ENCODE measurements around the gene SLBP.
"Not testable (repeated sequence)": the region's sequence is repeated elsewhere in the genome, so short reads cannot be mapped to it uniquely, and the experiment has no call there.

SLBP gene

DNA sequence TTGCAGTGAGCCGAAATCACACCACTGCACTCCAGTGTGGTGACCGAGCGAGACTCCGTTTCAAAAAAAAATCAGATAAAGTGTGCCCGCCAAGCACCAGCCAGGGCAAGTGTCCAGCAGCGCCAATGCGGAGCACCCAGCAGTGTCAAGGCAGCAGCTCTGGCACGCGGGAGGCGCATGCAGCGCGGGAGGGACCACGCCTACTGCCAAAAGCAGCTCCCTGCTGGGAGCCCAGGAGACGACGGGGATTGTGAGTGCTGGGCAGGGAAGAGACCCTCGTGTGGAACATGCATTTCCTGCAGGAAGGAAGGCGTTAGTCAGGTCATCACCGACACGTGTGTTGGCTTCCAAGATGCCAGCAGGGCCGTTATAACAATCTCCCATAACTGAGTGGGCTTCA is 38.4 kb downstream of the SLBP start:
- H3K27me3 ChIP-seq: no peaks in the 10 kb centered on the region
- H3K4me1 ChIP-seq (ENCODE audit: control insufficient read depth in 1 of 2, insufficient read depth in 1 of 2, low read depth in 1 of 2, low read length in 1 of 2): no peaks in the 10 kb centered on the region
- H3K27ac ChIP-seq: no peak overlapping the region
- H3K9me3 ChIP-seq: no peaks in the 10 kb centered on the region
- TF ChIP-seq, protein P1, sequence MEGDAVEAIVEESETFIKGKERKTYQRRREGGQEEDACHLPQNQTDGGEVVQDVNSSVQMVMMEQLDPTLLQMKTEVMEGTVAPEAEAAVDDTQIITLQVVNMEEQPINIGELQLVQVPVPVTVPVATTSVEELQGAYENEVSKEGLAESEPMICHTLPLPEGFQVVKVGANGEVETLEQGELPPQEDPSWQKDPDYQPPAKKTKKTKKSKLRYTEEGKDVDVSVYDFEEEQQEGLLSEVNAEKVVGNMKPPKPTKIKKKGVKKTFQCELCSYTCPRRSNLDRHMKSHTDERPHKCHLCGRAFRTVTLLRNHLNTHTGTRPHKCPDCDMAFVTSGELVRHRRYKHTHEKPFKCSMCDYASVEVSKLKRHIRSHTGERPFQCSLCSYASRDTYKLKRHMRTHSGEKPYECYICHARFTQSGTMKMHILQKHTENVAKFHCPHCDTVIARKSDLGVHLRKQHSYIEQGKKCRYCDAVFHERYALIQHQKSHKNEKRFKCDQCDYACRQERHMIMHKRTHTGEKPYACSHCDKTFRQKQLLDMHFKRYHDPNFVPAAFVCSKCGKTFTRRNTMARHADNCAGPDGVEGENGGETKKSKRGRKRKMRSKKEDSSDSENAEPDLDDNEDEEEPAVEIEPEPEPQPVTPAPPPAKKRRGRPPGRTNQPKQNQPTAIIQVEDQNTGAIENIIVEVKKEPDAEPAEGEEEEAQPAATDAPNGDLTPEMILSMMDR (IDR thresholded peaks at IDR 0.05): no peak
- H3K4me3 ChIP-seq (ENCODE audit: low read depth in 1 of 2, low read length in 1 of 2): no peak overlapping the region
- H3K36me3 ChIP-seq: no peaks in the 10 kb centered on the region

DNA sequence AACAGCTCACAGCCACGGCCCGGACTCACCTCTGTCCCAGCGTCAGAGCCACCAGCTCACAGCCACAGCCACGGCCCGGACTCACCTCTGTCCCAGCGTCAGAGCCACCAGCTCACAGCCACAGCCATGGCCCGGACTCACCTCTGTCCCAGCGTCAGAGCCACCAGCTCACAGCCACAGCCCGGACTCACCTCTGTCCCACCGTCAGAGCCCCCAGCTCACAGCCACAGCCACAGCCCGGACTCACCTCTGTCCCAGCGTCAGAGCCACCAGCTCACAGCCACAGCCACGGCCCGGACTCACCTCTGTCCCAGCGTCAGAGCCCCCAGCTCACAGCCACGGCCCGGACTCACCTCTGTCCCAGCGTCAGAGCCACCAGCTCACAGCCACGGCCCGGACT is 41.1 kb downstream of the SLBP start:
- H3K4me3 ChIP-seq (ENCODE audit: low read depth in 1 of 2, low read length in 1 of 2); H3K9me3 ChIP-seq; H3K36me3 ChIP-seq: not testable (repeated sequence)

DNA sequence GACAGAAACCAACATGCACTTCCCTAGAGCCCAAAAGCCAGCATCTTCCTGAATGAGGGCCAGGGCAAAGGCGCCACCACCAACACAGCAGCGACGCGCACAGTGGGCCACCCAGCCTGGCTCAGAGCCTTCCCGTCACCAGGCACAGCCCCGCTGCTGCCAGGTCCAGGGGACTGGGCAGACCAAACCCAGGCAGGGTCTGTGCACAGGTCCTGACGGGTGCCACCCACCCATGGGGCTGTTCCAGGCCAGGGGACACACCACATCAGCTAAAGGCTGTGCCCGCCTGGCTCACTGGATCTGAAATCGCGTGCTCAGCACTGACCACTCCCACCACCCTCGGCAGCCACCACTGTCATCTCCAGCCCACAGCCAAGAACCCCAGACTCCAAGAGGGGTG is 41.8 kb downstream of the SLBP start:
- Histone ChIP-seq H3K4me1 (ENCODE audit: control insufficient read depth in 1 of 2, insufficient read depth in 1 of 2, low read depth in 1 of 2, low read length in 1 of 2) (no peaks in the 10 kb centered on the region), H3K4me3 (ENCODE audit: low read depth in 1 of 2, low read length in 1 of 2) (no peak overlapping the region), H3K27me3 (no peaks in the 10 kb centered on the region), H3K27ac (no peak overlapping the region), H3K9me3 (no peaks in the 10 kb centered on the region), H3K36me3 (no peaks in the 10 kb centered on the region)
- TF ChIP-seq, protein P1 (IDR thresholded peaks at IDR 0.05): no peak

More for the DNA sequence above, 41.1 kb downstream of the SLBP start:
- H3K27me3 ChIP-seq; H3K27ac ChIP-seq; H3K4me1 ChIP-seq (ENCODE audit: control insufficient read depth in 1 of 2, insufficient read depth in 1 of 2, low read depth in 1 of 2, low read length in 1 of 2): not testable (repeated sequence)

DNA sequence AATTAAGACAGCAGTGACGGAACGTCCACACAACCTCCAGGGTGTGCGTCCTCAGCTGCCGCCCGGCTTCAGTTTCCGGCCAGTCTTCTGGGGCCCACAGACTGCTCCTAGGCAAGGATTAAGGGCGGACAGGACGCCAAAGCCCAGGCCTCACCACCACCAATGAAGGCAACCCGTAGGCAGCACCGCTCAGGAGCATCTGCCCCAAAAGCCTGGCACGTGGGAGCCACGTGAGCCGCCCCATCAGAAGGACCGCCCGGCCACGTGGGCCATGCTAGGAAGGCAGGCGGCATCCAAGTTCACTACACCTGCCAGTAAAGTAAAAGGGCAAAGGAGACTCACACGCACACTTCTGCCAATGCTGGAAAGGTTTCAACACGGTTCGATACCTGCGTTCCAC is 42.3 kb downstream of the SLBP start:
- H3K27ac ChIP-seq: no peak overlapping the region
- H3K27me3 ChIP-seq: no peaks in the 10 kb centered on the region
- TF ChIP-seq, protein P1 (IDR thresholded peaks at IDR 0.05): no peak
- H3K4me1 ChIP-seq (ENCODE audit: control insufficient read depth in 1 of 2, insufficient read depth in 1 of 2, low read depth in 1 of 2, low read length in 1 of 2): no peaks in the 10 kb centered on the region
- no peaks in the 10 kb centered on the region for H3K9me3 ChIP-seq
- H3K4me3 ChIP-seq (ENCODE audit: low read depth in 1 of 2, low read length in 1 of 2): no peak overlapping the region
- H3K36me3 ChIP-seq: no peaks in the 10 kb centered on the region

DNA sequence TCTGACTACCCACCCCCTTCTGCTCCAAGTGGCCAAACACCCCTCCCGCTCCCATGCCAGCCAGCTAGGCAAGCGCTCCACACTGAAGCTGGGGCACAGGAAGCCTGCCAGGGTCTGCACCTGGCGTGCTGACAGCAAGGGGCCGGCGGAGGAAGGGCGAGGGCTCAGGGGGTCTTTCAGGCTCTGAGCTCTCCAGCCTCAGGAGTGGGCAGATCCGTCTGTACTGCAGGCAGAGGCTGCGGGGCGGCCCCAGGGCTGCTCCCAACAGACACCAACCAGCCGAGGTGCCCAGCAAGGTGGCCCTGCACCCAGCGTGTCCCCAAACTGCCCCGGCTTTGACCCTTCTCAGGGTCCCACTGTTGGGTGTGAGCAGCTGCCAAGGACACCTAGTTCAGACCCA is 42.8 kb downstream of the SLBP start:
- no peak overlapping the region for H3K27ac ChIP-seq
- no peaks in the 10 kb centered on the region for H3K36me3 ChIP-seq
- TF ChIP-seq, protein P1 (IDR thresholded peaks at IDR 0.05): no peak
- H3K27me3 ChIP-seq: no peaks in the 10 kb centered on the region
- H3K4me3 ChIP-seq (ENCODE audit: low read depth in 1 of 2, low read length in 1 of 2): no peak overlapping the region
- H3K4me1 ChIP-seq (ENCODE audit: control insufficient read depth in 1 of 2, insufficient read depth in 1 of 2, low read depth in 1 of 2, low read length in 1 of 2): no peaks in the 10 kb centered on the region
- no peaks in the 10 kb centered on the region for H3K9me3 ChIP-seq

DNA sequence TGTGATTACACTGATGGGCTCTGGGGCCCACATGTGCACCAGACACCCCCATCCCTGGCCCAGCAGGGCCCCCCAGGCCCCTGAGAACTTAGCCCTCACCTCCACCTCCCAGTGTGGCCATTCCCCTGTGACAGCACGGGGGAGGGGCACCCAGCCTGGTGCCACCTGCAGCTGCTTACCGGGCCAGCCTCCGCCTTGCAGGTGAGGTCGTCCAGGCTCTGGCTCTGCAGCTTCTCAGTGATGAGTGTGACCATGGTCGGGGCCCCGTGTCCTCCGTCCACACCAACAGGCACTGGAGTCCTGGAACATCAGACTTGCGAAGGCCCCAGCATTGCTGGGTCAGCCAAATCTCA is 43.7 kb downstream of the SLBP start:
- Histone ChIP-seq H3K4me3 (ENCODE audit: low read depth in 1 of 2, low read length in 1 of 2) (no peak overlapping the region), H3K9me3 (no peaks in the 10 kb centered on the region), H3K36me3 (no peaks in the 10 kb centered on the region), H3K27me3 (no peaks in the 10 kb centered on the region), H3K4me1 (ENCODE audit: control insufficient read depth in 1 of 2, insufficient read depth in 1 of 2, low read depth in 1 of 2, low read length in 1 of 2) (no peaks in the 10 kb centered on the region), H3K27ac (no peak overlapping the region)
- TF ChIP-seq, protein P1 (IDR thresholded peaks at IDR 0.05): no peak

All from neutrophil (primary cell).